Naive thymus-derived CD8-positive, alpha-beta T cell (primary cell): ENCODE data around the gene GNGT1. TPM values are rescaled to one million over a fixed set of nuclear protein-coding genes. Genes with fewer than 3 reads are reported as not detected.

Experiments used
- ATAC-seq, 2 donors: fragments of 150-1000 bp; cut with Tn5 transposase in 1 of 2; sonication (Bioruptor Pico), chemical (Tn5 transposase) in 1 of 2; 1 replicate in 1 of 2; 2 replicates in 1 of 2; pipeline ENCODE4 v1.10.0; 2021; ENCODE audit warnings: mild to moderate bottlenecking in 2 of 2, moderate library complexity in 2 of 2
- POLR2A ChIA-PET: fragments of 350-600 bp; sonication (Branson Sonifier 250); formaldehyde crosslinking; loops from one replicate; lab custom pipeline; 2021; ENCODE audit warnings: antibody characterized with exemption; lab: Charles Lee
- DNase-seq, 10 donors: peaks; one replicate each; pipeline versions ENCODE4 v3.0.0 to v3.0.0-alpha.2; 2020 to 2022
- H3K27ac Mint-ChIP-seq, 10 donors: one replicate each; pipeline ENCODE4 v1.8.0; 2020 to 2022; ENCODE audit warnings: mild to moderate bottlenecking in 10 of 10, mixed read lengths in 10 of 10, moderate library complexity in 4 of 10, inconsistent platforms in 1 of 10
- H3K27me3 Mint-ChIP-seq, 5 donors: one replicate each; pipeline ENCODE4 v1.8.0; 2021 to 2022; ENCODE audit warnings: mixed read lengths in 5 of 5
- H3K36me3 Mint-ChIP-seq, 3 donors: one replicate each; pipeline ENCODE4 v1.8.0; 2020 to 2022; ENCODE audit warnings: mixed read lengths in 3 of 3, mild to moderate bottlenecking in 2 of 3, inconsistent platforms in 1 of 3
- H3K4me1 Mint-ChIP-seq, 4 donors: one replicate each; pipeline ENCODE4 v1.8.0; 2021 to 2022; ENCODE audit warnings: mixed read lengths in 4 of 4
- H3K4me3 Mint-ChIP-seq, 10 donors: one replicate each; pipeline ENCODE4 v1.8.0; 2020 to 2022; ENCODE audit warnings: mild to moderate bottlenecking in 10 of 10, mixed read lengths in 10 of 10, moderate library complexity in 6 of 10, inconsistent platforms in 1 of 10
- H3K9me3 Mint-ChIP-seq, 9 donors: one replicate each; pipeline ENCODE4 v1.8.0; 2020 to 2022; ENCODE audit warnings: mixed read lengths in 9 of 9, mild to moderate bottlenecking in 3 of 9, inconsistent platforms in 1 of 9, moderate library complexity in 1 of 9
- polyA plus RNA-seq, 3 donors: library from polyadenylated mRNA; unstranded; fragments of 300-500 nt; fragmentation: Illumina TruSeq; gene quantifications; one replicate each; pipeline ENCODE4 v1.2.3, GENCODE V29; 2021
- total RNA-seq, 8 experiments: library from RNA in 2 of 8; stranded (reverse) in 2 of 8; gene quantifications; one replicate each; pipeline ENCODE4 v1.2.3 and lab custom pipeline; 2021 to 2026

GNGT1 gene
- total RNA-seq = not detected
- polyA plus RNA-seq = not detected
- total RNA-seq (lab: John Stamatoyannopoulos, UW) = 0 reads per million in 6 experiments

DNA sequence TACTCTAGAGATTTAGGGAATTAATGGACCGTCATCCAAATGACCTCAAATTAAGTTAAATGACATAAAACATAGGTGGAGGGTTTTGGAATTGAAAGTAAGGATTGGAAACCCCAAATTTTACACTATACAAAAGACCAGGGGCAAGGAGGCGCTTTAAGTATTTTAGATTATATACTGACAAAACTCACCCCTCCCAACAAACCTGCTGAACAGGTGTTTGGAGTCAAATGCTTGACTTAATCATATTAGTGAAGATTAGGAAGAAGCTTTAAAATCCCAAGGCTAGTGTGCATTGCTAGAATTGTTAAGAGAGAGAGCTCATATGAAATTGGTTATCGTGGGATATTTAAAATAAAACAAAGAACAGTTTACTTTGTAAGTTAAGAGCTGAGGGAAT, at the start of gene GNGT1:
TSS of gene GNGT1 (plus strand) at position 301 of the 400 bp plus-strand sequence. CDS start 180 bp downstream, outside the sequence.
- no peak within 1 kb of the TSS for H3K27ac Mint-ChIP-seq
- no peaks in the 10 kb centered on the region for H3K9me3 Mint-ChIP-seq
- no peaks in the 10 kb centered on the region for H3K36me3 Mint-ChIP-seq
- H3K4me1 Mint-ChIP-seq = no peaks in the 10 kb centered on the region
- H3K4me3 Mint-ChIP-seq = no peak within 1 kb of the TSS
- POLR2A ChIA-PET = no interaction called here
- no peak for DNase-seq
- no peak for ATAC-seq
- peaks cover 0 to 15% (median 2%) of the 10 kb centered on the region in 5 donors for H3K27me3 Mint-ChIP-seq

DNA sequence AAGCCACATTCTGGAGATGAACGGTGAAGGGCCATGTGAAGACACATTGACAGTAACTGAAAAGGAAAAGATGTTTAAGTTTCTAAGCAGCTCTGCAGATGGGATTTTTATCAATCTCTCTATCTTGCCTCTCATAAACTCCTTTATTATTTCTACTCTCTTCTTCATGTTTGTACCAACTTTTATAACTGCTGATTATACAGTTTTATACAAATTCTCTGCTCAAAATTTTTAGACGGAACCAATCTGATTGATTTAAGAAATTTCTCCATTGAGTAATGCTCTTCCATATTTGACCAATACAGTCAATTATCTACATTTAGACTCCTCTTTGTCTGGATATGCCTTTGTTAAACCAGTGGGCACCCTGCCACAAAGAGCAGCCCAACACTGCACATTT, 47.5 kb upstream of the GNGT1 start:
- no peaks in the 10 kb centered on the region for H3K36me3 Mint-ChIP-seq
- POLR2A ChIA-PET = no interaction called here
- no peak overlapping the region for H3K4me3 Mint-ChIP-seq
- peaks cover 0 to 8% (median 5%) of the 10 kb centered on the region in 5 donors for H3K27me3 Mint-ChIP-seq
- H3K9me3 Mint-ChIP-seq = peaks cover 0 to 7% (median 0%) of the 10 kb centered on the region in 9 donors
- DNase-seq (no peak), ATAC-seq (no peak)
- no peaks in the 10 kb centered on the region for H3K4me1 Mint-ChIP-seq
- H3K27ac Mint-ChIP-seq = no peak overlapping the region

DNA sequence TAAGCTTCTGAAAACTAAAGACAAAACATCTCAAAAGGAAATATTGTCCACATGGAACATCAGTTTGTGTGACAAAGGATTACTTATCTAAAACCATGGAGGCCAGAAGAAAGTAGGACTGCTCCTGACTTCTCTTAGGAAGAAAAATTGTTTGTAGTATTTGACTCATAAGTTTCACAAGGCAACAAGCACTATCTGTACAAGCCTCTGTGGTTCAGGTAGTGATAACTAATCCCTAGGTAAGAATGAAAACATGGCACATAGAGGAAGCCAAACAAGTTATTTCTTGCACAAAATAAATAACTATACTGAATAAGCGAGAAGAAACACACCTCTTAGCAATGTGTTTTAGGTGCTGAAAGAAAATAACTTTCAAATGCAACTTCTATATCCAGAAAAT, 46.1 kb upstream of the GNGT1 start:
- peaks cover 0 to 8% (median 5%) of the 10 kb centered on the region in 5 donors for H3K27me3 Mint-ChIP-seq

DNA sequence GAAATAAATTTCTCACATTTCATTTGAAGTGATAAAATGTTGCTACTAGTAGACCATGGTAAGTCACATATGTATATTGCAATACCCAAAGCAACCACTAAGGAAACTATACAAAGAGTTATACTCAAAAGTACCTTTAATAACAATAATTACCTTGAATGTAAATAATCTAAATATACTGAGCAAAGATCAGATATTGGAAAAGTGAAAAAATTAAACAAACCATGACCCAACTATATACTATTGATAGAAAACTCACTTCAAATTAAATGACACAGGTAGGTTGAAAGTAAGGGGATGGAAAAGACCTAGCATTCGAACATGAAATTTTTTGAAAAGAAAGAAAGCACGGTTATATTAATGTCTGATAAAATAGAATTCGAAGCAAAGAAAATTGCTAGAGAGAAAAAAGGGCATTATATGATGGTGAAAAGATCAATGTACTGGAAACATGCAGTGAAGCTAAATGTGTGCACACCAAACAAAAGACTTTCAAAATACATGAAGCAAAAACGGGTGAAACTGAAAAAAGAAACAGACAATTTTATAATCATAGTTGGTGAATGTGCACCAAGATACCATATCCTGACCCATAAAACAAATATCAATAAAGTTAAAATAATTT, 44.9 kb upstream of the GNGT1 start:
- Mint-ChIP-seq H3K4me1 (no peaks in the 10 kb centered on the region), H3K27ac (no peak overlapping the region), H3K4me3 (no peak overlapping the region), H3K9me3 (peaks cover 0 to 7% (median 0%) of the 10 kb centered on the region in 9 donors), H3K36me3 (no peaks in the 10 kb centered on the region), H3K27me3 (peaks cover 0 to 7% (median 0%) of the 10 kb centered on the region in 5 donors)
- ATAC-seq = no peak
- POLR2A ChIA-PET = no interaction called here
- DNase-seq = no peak

More for the DNA sequence above, 46.1 kb upstream of the GNGT1 start:
- no peak overlapping the region for H3K4me3 Mint-ChIP-seq
- POLR2A ChIA-PET = no interaction called here
- H3K9me3 Mint-ChIP-seq = peaks cover 0 to 7% (median 0%) of the 10 kb centered on the region in 9 donors
- DNase-seq (no peak), ATAC-seq (no peak)
- no peaks in the 10 kb centered on the region for H3K36me3 Mint-ChIP-seq
- no peaks in the 10 kb centered on the region for H3K4me1 Mint-ChIP-seq
- H3K27ac Mint-ChIP-seq = no peak overlapping the region

DNA sequence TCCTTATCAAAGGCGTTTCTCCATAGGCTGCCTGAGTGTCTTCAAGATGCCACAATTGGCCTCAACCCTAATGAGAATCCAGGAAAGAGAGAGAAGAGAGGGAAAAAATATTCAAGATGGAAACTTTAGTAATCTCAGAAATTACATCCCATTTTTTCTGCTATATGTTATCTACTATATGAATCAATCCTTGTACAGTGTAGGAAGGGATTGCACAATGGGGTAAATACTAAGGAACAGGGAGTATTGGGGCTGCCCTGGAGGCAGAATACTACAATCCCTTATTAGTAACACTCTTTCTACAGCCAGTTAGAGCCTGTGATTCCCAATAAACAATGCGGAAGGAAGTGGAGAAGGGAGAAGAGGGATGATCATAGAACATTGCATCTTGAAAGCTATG, 43.7 kb upstream of the GNGT1 start:
- peaks cover 0 to 7% (median 0%) of the 10 kb centered on the region in 9 donors for H3K9me3 Mint-ChIP-seq
- no peaks in the 10 kb centered on the region for H3K36me3 Mint-ChIP-seq
- H3K27ac Mint-ChIP-seq = no peak overlapping the region
- DNase-seq (no peak), ATAC-seq (no peak)
- POLR2A ChIA-PET = no interaction called here
- H3K4me1 Mint-ChIP-seq = no peaks in the 10 kb centered on the region
- H3K27me3 Mint-ChIP-seq = peaks cover 0 to 4% (median 0%) of the 10 kb centered on the region in 5 donors
- no peak overlapping the region for H3K4me3 Mint-ChIP-seq

DNA sequence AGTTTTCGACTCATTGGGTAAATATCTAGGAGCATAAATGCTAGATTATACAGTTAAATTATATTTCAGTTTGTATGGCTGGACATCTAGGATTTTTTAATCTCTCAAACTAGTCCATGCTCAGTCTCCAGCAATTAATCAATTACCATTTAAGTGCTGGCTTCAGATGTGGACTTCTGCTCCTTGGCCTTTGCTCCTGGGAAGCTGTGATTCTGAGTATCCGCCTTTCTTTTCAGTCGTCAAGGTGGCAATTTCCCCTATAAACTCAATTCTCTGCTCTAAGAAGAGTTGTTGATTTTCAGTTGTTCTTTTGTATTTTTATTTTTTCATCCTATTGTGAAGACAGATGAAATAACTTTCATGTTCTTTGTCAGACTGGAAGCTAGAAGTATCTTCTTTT, 39.5 kb upstream of the GNGT1 start:
- Mint-ChIP-seq H3K4me3 (no peak overlapping the region), H3K27ac (no peak overlapping the region), H3K9me3 (peaks cover 0 to 2% (median 0%) of the 10 kb centered on the region in 9 donors), H3K4me1 (no peaks in the 10 kb centered on the region), H3K27me3 (no peaks in the 10 kb centered on the region), H3K36me3 (no peaks in the 10 kb centered on the region)
- ATAC-seq (no peak), DNase-seq (no peak)
- POLR2A ChIA-PET = no interaction called here

DNA sequence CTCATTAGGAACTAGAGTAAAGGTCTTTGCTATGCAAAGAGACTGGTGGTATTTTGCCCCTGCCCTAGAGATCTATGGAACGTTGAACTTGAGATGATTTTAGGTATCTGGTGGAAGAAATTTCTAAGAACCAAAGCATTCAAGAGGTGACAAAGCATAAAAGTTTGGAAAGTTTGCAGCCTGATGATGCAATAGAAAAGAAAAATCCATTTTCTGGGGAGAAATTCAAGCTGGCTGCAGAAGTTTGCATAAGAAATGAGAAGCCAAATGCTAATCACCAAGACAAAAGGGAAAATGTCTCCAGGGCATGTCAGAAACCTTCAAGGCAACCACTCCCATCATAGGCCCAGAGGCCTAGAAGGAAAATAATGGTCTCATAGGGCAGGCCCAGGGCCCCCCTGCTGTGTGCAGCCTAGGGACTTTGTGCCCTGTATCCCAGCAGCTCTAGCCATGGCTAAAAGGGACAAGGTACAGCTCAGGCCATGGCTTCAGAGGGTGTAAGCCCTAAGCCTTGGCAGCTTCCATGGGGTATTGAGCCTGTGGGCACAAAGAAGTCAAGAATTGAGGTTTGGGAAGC, 32.3 kb upstream of the GNGT1 start:
- H3K27me3 Mint-ChIP-seq = peaks cover 0 to 9% (median 3%) of the 10 kb centered on the region in 5 donors
- no peak for DNase-seq
- H3K36me3 Mint-ChIP-seq = no peaks in the 10 kb centered on the region
- H3K27ac Mint-ChIP-seq = no peak overlapping the region
- POLR2A ChIA-PET = no interaction called here
- no peak for ATAC-seq
- peaks cover 0 to 2% (median 0%) of the 10 kb centered on the region in 4 donors for H3K4me1 Mint-ChIP-seq
- no peak overlapping the region for H3K4me3 Mint-ChIP-seq
- peaks cover 0 to 20% (median 6%) of the 10 kb centered on the region in 9 donors for H3K9me3 Mint-ChIP-seq

DNA sequence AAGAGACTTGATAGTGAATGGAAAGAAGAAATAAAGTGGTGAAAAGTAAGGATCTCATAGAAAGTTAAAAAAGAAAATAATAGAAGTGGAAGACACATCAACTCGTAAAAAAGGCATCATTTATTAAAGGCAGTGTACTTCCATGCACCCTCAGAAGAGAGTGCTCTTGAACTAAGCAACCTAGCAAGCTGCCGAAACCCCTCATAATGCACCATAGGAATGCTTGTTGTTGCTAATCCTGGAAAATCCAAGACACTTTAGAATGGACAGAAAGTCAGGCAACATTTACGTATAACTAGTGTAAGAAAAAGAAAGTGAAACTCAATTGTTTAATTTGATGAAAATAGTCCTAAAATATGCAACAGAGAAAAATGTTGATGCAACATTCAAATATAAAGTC, 28.6 kb upstream of the GNGT1 start:
- no peak overlapping the region for H3K4me3 Mint-ChIP-seq
- peaks cover 0 to 2% (median 0%) of the 10 kb centered on the region in 4 donors for H3K4me1 Mint-ChIP-seq
- peak overlapping the region in 1 of 10 donors; percentile 14 for H3K27ac Mint-ChIP-seq
- POLR2A ChIA-PET = no interaction called here
- DNase-seq (no peak), ATAC-seq (no peak)
- peaks cover 2 to 10% (median 3%) of the 10 kb centered on the region in 5 donors for H3K27me3 Mint-ChIP-seq
- no peaks in the 10 kb centered on the region for H3K36me3 Mint-ChIP-seq
- peaks cover 0 to 14% (median 6%) of the 10 kb centered on the region in 9 donors for H3K9me3 Mint-ChIP-seq

DNA sequence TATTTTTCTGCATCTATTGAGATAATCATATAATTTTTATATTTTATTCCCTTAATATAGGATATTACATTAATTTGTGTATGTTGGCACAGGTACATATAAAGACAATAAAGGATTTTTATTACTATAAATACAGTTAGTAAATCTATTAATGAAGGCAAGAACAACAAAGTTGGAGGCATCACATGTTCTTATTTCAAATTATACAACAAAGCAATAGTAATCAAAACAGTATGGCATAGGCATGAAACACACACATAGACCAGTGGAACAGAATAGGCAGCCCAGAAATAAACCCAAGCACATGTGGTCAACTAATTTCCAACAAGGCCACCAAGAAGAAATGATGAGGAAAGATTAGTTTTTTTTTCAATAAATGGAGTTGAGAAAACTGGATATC, 27.0 kb upstream of the GNGT1 start:
- no peak for DNase-seq
- H3K27ac Mint-ChIP-seq = no peak overlapping the region
- H3K4me1 Mint-ChIP-seq = peaks cover 0 to 2% (median 0%) of the 10 kb centered on the region in 4 donors
- ATAC-seq = no peak
- POLR2A ChIA-PET = no interaction called here
- H3K4me3 Mint-ChIP-seq = no peak overlapping the region
- H3K27me3 Mint-ChIP-seq = peaks cover 2 to 10% (median 3%) of the 10 kb centered on the region in 5 donors
- no peaks in the 10 kb centered on the region for H3K36me3 Mint-ChIP-seq
- peaks cover 0 to 6% (median 0%) of the 10 kb centered on the region in 9 donors for H3K9me3 Mint-ChIP-seq

DNA sequence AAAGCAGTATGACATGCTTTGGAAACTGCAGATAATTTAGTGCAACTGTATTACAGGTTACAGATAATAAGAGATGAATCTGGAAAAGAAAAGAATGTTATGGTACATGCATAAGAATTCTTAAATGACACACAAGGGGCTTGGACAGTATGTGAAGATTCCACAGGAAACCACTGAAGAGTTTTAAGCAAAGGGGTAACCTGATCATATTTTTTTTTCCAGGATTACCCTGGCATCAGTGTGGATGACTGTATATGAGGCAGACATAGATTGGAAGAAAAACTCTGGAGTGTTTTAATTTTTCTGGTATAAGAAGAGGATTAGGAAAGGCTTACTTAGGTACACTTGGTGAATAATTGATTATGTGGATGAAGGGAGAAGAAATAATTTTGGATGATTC, 23.9 kb upstream of the GNGT1 start:
- Mint-ChIP-seq H3K36me3 (no peaks in the 10 kb centered on the region), H3K4me3 (no peak overlapping the region), H3K4me1 (peaks cover 0 to 1% (median 0%) of the 10 kb centered on the region in 4 donors), H3K27me3 (peaks cover under 1 to 9% (median 5%) of the 10 kb centered on the region in 5 donors), H3K27ac (no peak overlapping the region), H3K9me3 (peaks cover 0 to 6% (median 0%) of the 10 kb centered on the region in 9 donors)
- no peak for ATAC-seq
- DNase-seq = no peak
- POLR2A ChIA-PET = no interaction called here

DNA sequence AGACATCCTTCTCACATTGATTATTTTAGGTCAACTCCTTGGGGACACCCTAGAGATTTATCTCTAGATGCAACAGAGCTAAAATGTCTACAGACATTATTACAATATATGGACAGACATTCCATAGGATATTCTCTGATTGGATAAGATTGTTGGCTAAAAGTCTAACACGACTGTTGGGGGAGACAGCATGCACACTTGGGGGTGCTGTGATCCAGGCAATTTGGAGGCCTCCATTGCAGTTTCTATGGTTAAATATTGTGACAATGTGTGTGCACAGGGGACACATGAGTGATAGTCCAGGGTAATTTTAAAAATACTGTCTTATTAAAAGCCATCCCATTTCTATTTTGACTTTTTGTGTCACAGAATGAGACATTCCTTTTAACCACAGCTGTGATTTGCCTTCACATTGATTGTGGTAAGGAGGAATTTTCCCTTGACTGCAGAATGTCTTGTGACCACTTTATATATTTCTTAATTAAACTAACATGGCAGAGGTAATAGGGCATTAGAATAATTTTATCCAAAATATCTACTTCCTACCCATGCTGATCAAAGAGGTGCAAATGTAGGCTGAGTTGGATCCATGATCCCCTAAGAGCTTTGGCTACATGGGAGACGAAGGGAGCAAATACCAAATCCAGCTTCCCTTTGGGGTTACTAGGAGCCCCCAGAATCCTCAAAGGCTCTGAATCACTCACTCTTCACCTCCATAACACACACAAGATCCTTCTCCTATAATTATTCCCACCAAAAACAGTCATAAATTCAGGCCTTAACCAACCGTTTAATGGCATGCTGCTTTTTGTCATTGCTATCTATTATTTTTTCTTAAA, 23.1 kb upstream of the GNGT1 start:
- Mint-ChIP-seq H3K9me3 (peaks cover 0 to 6% (median 0%) of the 10 kb centered on the region in 9 donors), H3K36me3 (peaks cover 0 to 1% (median 0%) of the 10 kb centered on the region in 3 donors), H3K4me1 (no peaks in the 10 kb centered on the region), H3K4me3 (no peak overlapping the region), H3K27me3 (peaks cover 5 to 16% (median 8%) of the 10 kb centered on the region in 5 donors), H3K27ac (no peak overlapping the region)
- POLR2A ChIA-PET = no interaction called here
- DNase-seq = no peak
- no peak for ATAC-seq

DNA sequence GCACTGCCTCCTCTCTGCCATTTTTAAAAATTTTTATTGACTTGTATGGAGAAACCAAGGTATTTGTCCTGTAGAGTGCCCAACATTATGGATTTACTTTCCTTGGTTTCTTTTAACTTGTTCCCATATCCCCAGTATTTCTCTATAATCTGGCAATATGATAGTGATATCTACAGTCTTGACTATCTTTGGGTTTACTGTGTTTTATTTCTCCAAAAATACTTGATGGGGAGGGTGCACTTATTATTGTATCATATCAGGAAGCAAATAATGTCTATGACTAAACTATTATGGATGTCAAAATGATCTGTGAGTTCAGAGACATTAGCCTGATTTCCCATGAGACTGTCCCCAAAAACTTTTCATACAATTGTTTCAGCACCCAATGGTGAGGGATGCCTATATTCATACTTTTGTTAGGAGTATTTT, 22.4 kb upstream of the GNGT1 start:
- no peak for DNase-seq
- Mint-ChIP-seq H3K4me3 (no peak overlapping the region), H3K27ac (no peak overlapping the region), H3K36me3 (peaks cover 0 to 2% (median 0%) of the 10 kb centered on the region in 3 donors), H3K9me3 (peaks cover 0 to 6% (median 0%) of the 10 kb centered on the region in 9 donors), H3K4me1 (no peaks in the 10 kb centered on the region), H3K27me3 (peaks cover 9 to 22% (median 12%) of the 10 kb centered on the region in 5 donors)
- ATAC-seq = no peak
- POLR2A ChIA-PET = no interaction called here
